C4-2B (cell line): ENCODE results near the gene IL10RA.

Experiments
- ZFX ChIP-seq: fragments of 450-650 bp; IDR thresholded peaks from 2 replicates; pipeline ENCODE4 v1.6.1; 2017
- TF ChIP-seq, protein P1 (sequence below): fragments of 450-650 bp; conservative IDR thresholded peaks from 2 replicates; pipeline ENCODE4 v1.5.1; 2017; ENCODE audit warnings: mild to moderate bottlenecking

GRCh38 chr11:118007040-118007439, 20.8 kb downstream of the IL10RA start:
- TF ChIP-seq, protein P1, sequence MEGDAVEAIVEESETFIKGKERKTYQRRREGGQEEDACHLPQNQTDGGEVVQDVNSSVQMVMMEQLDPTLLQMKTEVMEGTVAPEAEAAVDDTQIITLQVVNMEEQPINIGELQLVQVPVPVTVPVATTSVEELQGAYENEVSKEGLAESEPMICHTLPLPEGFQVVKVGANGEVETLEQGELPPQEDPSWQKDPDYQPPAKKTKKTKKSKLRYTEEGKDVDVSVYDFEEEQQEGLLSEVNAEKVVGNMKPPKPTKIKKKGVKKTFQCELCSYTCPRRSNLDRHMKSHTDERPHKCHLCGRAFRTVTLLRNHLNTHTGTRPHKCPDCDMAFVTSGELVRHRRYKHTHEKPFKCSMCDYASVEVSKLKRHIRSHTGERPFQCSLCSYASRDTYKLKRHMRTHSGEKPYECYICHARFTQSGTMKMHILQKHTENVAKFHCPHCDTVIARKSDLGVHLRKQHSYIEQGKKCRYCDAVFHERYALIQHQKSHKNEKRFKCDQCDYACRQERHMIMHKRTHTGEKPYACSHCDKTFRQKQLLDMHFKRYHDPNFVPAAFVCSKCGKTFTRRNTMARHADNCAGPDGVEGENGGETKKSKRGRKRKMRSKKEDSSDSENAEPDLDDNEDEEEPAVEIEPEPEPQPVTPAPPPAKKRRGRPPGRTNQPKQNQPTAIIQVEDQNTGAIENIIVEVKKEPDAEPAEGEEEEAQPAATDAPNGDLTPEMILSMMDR = no peak
- no peak for TF ChIP-seq ZFX
